HG03175 (cell line): ENCODE results near the gene BTG2.
"Not testable (repeated sequence)": the region's sequence is repeated elsewhere in the genome, so short reads cannot be mapped to it uniquely, and the experiment has no call there.

Experiments
- ATAC-seq: cut with Tn5 transposase; IDR thresholded peaks from one replicate; pipeline ENCODE4 v1.9.1; 2021; ENCODE audit warnings: mild to moderate bottlenecking, moderate library complexity; ENCODE audit not compliant: unreplicated experiment

Gene BTG2

GRCh38 chr1:203314025-203314759, 8.9 kb downstream of the BTG2 start:
- ATAC-seq: not testable (repeated sequence)

- no peak for ATAC-seq
These were observed 11.3 kb downstream of the BTG2 start for GRCh38 chr1:203316626-203317093.

- no peak for ATAC-seq
These were observed 12.3 kb downstream of the BTG2 start for GRCh38 chr1:203317429-203318228.

GRCh38 chr1:203318229-203318517, 12.9 kb downstream of the BTG2 start:
- no peak for ATAC-seq

- peak; percentile 71 for ATAC-seq
These were observed 15.4 kb downstream of the BTG2 start for GRCh38 chr1:203320591-203321272.

GRCh38 chr1:203321273-203322052, 16.1 kb downstream of the BTG2 start:
- ATAC-seq: peak; percentile 5

GRCh38 chr1:203322500-203323179, 17.3 kb downstream of the BTG2 start:
- ATAC-seq: no peak

- ATAC-seq: no peak
These were observed 18.3 kb downstream of the BTG2 start for GRCh38 chr1:203323587-203323986.

GRCh38 chr1:203324105-203325025, 19.0 kb downstream of the BTG2 start:
- no peak for ATAC-seq

- peak; percentile 40 for ATAC-seq
These were observed 19.7 kb downstream of the BTG2 start for GRCh38 chr1:203325026-203325417.

- no peak for ATAC-seq
These were observed 20.2 kb downstream of the BTG2 start for GRCh38 chr1:203325418-203326091.

GRCh38 chr1:203326830-203327683, 21.7 kb downstream of the BTG2 start:
- ATAC-seq: peak; percentile 71

GRCh38 chr1:203327684-203328457, 22.6 kb downstream of the BTG2 start:
- peak; percentile 28 for ATAC-seq

- no peak for ATAC-seq
These were observed 23.4 kb downstream of the BTG2 start for GRCh38 chr1:203328714-203329122.

- ATAC-seq: no peak
These were observed 25.9 kb downstream of the BTG2 start for GRCh38 chr1:203331224-203331623.

GRCh38 chr1:203335503-203335902, 30.2 kb downstream of the BTG2 start:
- ATAC-seq: no peak

- no peak for ATAC-seq
These were observed 30.8 kb downstream of the BTG2 start for GRCh38 chr1:203336097-203336496.
